HG02571 (cell line): Measurements from ENCODE around the gene TLR3.
"Not testable (repeated sequence)": the region's sequence is repeated elsewhere in the genome, so short reads cannot be mapped to it uniquely, and the experiment has no call there.

Experiments
- ATAC-seq: cut with Tn5 transposase; IDR thresholded peaks from one replicate; pipeline ENCODE4 v1.9.1; 2021; ENCODE audit warnings: mild to moderate bottlenecking, moderate library complexity; ENCODE audit not compliant: unreplicated experiment

Gene TLR3

DNA sequence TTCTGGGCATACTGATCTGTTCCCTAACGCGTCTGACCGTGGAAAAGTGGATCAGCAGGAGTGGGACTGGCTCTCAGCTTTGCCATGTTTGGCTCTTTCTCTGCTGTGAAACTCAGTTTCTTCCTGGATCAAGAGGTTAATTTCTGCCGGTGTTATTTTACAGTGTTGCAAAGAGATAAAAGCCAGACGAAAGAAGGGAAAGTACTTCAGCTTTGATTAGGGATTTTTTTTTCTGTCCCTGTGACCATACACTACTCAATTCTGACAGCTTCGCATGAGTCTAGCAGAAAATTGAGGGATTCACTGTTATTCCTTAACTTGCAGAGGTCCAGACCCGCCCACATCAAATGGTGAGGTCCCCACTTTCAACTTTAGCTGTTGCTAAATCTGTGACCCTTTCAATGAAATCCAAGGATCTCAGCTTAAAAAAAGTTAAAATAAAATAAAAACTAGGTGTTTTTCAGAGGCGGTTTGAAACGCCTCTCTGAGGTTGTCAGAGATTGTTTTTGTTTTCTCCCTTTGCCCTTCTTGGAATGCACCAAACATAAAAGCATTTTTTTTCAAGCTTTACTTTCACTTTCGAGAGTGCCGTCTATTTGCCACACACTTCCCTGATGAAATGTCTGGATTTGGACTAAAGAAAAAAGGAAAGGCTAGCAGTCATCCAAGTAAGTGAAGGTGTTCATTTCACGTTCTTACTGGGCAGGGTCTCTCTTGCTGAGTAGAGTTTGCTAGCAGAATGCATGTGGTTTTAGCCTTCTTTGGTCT is at the start of gene TLR3:
TLR3 (plus strand) TSS at position 576 of the 768 bp plus-strand sequence. CDS start 7,464 bp downstream, outside the sequence.
- ATAC-seq, result no peak

DNA sequence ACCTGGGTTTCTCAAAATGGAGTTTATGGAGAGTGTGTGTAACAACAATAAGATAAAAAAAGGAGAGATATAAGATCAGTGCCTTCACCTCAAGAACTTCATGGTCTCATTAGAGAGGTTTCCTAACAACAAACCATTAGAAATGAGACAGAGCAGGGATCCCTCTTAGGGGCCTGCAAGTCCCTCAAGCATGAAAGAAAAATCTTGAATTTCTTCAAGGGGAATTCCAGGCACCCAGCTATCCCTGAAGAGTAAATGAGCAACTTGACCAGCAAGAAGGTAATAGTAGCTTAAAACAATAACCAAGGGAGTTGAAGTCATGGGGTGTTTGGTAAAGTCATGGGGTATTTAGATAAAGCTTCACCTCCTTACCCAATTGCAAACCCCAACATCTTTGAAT is 49.7 kb upstream of the TLR3 start:
- ATAC-seq, result no peak

DNA sequence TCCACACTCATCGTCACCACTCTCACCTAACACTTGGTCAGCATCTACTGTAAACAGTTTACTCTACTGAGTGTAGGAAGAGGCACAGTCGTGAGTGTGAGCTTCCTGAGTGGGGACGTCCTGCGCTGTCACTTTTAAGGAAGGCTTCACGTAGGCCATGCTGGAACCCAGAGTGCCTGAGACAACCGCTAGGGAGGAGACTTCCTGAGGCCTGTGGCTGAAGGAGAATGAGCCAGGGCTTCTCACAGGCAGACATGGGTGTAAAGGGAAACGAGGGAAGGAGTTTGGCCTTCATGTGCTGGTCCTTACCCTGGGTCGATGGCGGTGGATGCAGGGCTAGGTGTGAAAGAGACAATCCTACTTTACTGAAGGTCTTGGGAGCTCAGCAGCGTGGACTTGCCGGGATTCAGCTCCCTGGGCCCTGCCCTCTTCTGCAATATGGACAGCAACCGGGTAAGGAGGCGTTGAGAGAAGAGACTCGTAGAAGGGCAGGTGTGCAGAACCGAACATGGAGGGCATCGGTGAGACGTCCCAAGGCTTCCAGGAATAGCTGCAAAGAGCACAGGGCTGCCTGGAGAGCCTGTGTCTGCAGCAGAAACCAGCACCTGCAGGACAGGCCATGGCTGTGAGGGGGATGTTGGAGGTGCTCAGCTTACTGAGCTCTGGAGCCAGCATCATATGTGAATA is 48.7 kb upstream of the TLR3 start:
- no peak for ATAC-seq

DNA sequence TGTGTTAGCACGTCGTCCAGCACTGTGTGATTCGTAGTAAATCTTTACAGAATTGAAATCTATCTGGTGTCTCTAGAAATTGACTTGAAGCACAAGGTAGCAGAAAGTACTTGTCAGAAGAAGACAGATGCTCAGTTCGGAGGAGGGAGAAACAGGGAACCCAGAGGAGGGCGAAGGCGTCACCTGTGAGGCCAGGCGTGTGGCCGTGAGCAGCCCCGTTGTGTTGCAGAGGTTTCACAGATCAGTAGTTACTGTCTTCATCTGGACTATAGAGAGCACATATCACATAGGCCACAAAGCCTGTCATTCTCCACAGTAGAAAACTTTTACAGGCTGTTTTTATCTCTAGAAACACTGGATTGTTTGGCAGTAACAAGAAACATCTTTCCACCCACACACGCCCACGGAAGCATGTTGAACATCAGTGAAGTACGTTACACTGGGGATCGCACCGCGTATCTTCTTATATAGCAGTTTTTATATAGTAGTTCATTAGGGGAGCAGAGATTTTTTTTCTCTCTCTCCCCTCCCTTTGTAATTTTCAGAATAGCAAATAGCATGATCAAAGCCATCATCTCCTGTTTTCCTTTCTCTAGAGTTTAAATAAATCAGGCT is 48.1 kb upstream of the TLR3 start:
- ATAC-seq, result no peak

DNA sequence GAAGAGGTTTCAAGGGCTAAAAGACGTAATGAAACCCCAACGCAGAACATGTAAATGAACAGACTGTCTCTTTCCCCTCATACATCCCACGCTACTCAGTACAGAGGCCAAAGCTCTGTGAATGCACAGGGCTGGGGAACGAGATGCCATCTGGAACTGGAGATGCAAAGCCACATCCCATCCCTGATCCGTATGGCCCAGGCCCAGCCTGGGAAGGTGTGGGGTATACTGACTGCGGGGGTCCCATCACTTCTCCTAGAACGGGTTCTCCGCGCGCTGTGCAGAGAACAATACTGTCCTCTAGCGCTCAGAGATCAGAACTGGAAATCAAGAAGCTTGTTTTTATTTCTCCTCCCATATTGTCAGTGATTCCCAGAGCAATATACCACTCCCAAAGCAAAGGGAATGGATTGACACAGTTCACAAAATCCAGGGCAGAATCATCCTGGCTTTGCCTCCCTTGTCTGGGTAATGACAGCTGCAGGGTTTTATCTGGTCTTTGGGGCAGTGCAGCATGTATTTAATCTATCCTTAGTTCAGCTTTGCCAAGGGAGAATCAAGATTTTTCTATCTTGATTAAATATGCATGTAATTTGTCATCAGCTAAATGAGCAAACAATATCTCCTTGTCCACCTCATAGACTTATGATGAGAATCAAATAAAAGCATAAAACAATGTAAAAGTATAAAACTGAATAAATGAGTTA is 47.3 kb upstream of the TLR3 start:
- no peak for ATAC-seq

DNA sequence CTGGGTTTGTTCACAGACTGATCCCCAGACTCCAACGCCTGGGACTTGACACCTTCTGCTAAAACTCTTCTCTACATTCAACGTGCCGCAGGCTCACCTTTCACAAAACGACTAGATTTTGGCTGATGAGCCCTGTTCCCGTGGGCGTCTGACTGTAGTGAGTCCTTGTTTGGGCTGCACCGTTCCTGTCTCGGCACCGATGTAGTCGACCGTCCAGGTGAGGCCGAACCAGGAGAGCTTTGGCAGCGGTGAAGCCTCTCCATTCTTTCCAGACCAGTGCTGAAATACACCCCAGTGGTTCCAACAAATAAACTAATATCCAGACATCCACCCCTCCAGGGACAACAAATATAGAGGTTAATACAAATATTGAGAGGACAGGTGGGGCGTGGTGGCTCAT is 45.0 kb upstream of the TLR3 start:
- ATAC-seq, result no peak

DNA sequence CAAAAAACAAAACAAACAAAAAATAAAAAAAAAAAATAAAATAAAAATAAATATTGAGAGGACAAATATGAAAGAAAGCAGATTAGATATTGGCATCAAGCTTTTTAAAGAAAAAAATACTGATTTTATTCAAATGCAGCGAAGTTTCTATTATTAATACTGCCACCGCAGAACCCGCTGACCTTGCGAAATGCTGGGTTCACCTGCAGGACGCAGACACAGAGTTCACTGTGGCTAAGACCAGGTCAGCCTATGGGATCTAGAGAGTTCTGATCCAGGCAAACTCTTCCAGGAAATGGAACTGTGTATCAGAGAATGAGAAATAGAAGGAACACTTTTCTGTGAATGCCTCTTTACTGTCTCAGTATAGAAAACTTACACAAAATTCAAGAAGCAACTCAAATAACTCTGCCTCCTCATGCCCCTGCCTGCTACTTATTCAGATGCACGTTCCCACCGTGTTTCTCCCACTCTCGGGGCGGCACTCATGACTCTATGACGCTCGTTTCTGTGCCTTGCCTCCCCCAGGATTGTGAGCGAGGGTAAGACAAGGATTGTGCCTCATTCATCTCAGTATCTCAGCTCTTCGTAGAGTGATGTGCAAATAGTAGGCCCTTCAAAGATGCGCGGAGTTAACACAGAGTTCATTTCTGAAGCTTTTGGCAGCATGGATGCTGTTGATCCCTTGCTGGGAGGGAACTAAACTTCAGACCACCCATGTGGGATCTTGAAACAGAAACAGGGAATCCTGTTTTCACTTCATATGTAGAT is 44.1 kb upstream of the TLR3 start:
- no peak for ATAC-seq

DNA sequence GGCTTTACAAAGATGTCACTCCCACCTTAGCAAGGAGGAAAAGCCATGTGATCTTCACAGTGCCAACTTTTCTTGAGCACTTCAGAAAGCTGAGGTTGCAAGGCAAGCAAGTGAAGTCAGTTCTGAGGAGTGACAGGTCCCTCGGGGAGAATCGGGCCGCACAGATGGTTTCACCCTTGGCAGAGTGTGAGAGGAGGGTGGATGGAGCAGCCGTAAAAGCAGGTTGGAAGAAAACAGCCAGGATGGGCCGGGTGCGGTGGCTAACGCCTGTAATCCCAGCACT is 43.6 kb upstream of the TLR3 start:
- no peak for ATAC-seq

DNA sequence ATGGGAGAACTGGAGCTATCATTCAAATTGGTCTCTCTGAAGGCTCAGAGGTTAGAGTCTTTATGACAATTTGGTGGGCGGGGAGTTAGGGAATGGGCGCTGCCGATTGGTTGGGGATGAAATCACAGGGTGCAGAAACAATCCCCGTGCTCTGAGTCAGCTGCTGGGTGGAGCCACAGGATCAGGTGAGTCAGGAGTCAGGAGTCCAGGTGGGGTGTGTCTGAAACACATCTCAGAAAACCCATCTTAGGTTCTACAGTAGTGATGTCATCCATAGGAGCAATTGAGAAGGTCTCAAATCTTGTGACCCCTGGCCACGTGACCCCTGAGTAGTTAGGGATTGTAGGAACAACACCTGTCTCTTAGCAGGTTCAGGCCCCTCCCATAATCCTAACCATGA is 41.6 kb upstream of the TLR3 start:
- ATAC-seq, result no peak

DNA sequence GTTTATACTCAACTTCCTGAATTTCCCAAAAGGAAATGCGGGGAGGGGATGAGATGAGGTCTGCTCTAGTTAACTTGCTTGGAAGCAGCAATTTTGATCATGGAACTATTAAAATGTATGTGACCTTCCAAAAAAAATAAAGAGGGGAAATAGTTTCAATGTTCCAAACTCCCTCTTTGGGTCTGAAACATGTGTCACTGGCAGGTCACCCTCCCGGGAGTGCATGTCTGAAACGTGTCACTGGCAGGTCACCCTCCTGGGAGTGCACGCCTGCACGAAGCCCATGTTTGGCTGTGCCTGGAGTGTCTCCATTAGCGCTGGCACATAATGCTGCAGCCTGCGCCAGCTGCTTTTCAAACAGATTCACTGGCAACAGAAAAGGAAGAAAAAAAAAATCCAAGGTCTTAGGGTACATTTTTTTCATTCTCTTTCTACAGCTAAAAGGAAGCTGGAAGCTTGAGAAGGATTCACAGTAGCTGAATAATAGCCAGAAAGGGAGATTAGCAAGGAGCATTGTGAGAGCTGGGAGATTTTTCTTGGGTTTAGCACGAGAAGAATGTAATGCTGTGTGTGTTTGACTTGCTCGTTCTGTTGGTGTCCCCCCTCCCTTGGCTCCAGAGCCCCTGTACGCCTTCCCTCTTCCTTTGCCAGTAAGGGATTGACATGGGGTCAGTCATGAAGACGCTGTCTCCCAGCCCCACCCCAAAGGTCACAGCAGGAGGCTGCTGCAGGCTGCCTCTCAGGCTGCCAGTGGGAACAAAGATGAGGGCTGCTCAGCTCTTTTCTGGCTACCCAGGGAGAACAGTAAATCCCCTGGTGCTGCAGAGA is 39.2 kb upstream of the TLR3 start:
- ATAC-seq, result no peak

DNA sequence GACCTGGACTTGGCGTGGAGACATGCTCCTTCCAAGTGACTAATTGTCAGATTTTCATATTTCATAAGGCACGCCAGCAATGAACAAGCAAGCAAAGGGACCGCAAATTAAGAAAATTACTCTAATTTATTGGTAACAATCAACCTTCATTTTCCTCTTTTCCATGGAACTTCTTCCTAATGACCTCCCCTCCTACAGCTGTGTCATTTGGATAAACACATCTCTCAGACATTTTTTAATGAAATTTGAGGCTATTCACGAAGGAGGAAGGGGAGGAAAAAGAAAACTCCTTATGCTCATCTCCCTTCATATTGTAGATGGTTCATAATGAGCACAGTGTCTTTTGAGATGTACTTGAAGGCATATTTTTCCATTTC is 38.6 kb upstream of the TLR3 start:
- no peak for ATAC-seq

DNA sequence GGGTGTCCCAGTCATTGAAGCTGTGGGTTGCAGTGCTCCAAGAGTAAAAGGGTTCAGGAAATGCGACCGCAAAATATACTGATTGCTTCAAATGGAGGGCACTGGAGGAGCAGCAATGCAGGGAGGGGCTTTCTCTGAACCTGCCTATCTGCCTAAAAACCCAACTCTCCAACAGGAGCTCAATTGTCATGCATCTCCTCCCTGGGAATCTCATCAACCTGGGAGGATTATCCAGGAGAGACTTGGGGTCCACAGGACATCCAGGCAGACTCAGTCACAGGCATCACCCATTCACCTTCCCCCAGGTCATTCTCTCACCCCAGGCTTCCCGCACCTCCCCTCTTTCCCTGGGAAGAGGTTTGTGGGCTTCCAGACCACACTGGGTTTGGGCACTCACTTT is 38.2 kb upstream of the TLR3 start:
- no peak for ATAC-seq

DNA sequence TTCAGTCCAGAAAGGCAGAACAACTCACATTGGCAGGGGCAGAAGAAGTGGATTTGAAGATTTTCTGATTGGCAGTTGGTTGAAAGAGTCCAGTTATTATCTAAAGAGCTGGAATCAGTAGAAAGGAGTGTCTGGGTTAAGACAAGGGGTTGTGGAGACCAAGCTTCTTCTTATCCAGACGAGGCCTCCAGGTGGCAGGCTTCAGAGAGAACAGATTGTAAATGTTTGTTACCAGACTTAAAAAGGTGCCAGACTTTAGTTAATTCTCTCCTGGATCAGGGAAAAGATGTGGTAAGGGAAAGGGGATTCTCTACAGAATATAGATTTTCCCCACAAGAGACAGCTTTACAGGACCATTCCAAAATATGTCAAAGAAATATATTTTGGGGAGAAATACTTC is 36.7 kb upstream of the TLR3 start:
- no peak for ATAC-seq

DNA sequence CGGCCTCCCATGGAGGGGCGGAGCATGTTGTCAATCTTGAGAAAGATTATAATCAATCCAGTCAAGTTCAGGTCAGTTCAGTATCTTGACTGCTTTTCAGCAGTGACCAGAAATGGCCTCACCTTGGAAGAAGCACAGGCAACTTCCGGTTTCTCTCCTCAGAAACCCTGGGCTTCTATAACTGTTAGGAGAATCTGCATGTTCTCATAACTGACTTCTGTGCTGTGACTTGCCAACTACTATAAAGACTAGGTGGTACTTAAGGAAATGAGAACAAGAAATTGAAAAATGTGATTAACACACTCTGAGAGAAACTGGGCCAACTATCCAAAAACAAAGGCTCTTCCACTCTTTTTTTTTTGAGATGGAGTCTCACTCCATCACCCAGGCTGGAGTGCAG is 35.9 kb upstream of the TLR3 start:
- no peak for ATAC-seq

DNA sequence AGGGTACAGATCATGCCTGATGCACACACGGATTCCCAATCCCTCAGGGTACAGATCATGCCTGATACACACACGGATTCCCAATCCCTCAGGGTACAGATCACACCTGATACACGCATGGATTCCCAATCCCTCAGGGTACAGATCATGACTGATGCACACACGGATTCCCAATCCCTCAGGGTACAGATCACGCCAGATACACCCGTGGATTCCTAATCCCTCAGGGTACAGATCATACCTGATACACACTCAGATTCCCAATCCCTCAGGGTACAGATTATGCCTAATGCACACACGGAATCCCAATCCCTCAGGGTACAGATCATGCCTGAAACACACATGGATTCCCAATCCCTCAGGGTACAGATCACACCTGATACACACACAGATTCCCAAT is 34.3 kb upstream of the TLR3 start:
- ATAC-seq, result not testable (repeated sequence)

DNA sequence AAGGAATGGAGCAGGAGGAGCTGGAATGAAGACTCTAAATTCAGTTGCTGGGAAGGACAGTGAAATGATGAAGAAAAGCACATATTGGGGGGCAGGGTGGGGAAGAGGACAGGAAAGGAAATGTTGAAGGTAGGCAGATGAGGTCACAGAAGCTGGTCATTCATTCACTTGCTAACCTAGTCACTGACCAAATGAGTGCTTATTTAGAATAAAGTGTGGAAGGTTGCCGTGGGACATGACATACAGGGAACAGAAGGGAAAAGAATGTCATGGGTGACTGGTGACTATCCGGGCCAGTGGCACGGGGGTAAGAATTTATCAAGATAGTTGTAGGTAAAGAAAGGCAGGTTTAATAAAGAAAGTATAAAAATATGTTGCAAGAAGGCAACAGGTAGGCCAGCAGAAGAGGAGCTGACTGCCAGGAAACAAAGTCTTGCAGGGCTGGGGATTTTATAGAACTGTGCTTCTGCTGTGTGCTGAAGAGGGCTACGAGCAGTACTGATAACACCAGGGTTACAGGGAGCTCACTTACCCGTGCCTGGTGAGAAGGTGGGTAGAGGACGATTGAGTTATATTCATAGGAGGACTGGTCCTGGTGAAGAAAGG is 31.9 kb upstream of the TLR3 start:
- no peak for ATAC-seq

DNA sequence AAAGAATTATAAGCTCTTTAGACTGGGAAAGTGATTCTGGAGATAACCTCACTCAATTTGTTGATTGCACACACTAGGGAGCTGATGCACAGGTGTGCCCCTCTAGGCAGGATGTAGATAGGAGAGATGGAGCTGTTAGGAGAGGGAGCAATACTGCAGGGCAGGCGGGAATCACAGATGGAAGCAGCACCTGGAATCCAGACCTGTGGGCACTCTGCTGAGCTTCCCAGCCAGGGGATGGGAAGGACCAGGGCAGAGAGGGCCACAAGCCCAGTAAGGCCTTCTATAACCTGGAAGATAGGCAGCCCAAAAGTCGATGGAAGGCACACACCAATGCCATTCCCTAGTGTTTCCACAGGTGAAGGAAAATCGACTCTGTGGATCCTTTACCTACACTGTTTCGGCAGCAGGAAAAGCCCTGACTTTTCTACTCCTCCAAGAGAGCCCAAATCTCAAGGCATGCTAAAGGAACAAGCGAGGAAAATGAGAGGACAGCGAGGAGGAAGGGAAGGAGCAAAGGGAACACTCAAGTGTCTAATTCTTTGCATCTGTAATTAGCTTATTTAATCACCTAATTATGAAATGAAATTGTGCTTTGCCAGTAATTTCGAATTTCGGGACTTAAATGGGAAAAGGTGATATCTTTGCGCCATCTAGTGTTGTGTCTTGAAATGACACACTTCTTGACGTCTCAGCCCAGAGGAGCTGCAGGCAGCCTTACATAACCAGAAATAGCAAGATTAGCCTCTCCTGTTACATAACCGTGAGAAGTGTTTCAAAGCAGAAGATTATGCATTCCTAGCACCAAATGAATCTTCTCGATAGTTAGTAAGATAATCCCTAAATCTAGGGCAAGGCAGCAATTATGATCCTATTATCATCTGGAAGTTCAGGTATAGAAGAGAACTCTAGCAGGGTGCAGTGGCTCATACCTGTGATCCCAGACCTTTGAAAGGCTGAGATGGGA is 31.0 kb upstream of the TLR3 start:
- ATAC-seq, result peak; percentile 59

DNA sequence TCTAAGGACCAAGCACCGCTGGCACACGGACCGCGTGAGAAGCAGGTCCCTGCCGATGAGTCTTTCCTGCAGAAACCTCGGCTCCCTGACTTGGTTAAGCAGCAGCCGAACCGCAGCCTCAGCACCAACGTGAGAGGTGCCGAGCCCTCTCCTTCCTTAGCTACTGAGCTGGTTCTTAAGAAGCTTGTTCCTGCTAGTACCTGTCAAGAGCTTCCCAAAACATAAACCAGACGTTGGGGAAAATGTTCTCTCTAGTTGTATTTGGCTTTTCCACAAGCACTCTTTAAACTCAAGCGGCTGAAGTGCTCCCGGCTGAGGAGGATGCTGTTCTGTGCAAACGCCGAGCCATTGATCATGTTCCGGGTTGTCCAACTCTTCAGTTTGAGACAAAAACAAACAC is 29.3 kb upstream of the TLR3 start:
- no peak for ATAC-seq

DNA sequence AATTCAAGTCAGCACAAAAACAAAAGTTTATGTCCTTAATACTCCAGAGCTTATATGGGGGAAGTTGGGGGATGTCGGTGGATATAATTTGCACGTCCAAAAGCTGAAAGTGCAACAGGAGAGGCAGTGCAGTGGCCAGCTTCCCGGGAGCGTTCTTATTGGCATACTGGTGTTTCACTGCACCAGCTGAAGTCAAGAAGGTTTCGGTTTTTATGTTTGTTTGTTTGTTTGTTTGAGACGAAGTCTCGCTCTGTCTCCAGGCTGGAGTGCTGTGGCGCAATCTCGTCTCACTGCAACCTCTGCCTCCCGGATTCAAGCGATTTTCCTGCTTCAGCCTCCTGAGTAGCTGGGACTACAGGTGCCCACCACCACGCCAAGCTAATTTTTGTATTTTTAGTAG is 28.6 kb upstream of the TLR3 start:
- no peak for ATAC-seq
